COLO668 (cell line): ENCODE measurements around the gene MAP3K7.
"Not testable (repeated sequence)": the region's sequence is repeated elsewhere in the genome, so short reads cannot be mapped to it uniquely, and the experiment has no call there.

Experiments
- DNase-seq: peaks from one replicate; lab custom pipeline; 2025; ENCODE audit not compliant: unreplicated experiment; lab: John Stamatoyannopoulos, UW

The MAP3K7 gene

DNA sequence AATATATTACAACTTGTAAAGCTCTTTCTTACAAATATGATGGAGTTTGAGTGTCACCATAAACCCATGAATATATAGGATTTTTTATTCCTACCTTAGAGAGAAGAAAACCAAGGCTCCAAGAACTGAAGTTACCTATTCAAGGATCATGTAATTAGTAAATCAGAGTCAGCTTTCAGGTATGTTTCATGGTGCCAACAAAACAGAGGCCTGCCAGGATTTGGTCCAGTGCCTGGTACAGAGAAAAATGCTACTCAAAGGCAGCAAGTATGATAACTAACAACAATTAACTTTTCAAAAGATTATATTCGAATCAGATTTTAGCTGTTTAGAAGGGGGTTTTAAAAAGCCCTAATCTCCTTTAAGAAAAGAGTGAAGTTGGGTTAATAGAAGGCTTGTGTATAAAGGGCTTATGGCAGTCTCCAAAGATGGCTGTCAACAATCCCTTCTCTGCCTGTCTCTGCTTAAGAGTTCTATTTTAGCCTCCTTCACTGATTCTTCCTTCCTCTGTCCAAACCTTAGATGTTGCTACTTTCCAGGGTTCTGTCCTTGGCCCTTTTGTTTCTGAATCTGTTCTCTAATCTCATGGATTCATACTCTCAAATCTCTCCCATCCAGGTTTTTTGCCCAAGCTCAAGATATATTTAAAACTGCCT is 7.8 kb downstream of the MAP3K7 start:
- no peak for DNase-seq

DNA sequence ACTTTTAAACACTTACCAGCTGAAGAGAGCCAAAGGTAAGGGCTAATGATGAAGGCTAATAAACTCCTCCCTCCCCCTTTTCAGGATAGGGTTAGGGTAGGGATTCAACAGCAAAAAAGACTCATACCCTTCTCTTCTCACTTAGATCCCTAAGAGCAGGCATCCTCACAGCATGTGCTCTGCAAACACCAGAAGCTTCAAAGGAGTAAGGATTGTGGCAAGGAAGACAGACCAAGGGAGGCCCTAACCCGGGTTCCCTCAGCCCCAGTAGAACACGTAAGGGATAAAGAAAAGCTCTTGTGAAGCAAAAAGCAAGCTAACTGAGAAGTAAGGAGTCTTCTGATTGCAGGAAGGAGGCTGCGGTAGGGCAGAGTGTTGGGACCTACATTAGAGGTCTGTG is 11.6 kb downstream of the MAP3K7 start:
- DNase-seq, result no peak

DNA sequence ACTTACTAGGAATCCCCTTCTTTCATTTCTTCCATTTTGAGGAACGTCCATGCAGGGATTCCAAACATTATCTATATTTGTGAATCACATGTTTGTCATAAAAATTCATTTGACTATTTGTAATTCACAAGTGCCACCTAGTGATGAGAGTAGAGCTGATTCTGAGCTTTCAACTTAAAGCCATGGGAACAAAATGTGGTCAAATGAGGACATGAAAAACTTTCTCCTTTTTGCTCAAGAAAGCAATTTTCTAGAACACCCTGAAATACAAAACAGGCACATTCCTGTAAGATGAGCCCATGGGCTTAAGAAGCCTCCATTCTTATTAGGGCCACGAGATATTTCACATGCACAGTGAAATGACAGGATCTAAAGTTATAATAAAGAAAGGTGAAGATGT is 12.3 kb downstream of the MAP3K7 start:
- no peak for DNase-seq

DNA sequence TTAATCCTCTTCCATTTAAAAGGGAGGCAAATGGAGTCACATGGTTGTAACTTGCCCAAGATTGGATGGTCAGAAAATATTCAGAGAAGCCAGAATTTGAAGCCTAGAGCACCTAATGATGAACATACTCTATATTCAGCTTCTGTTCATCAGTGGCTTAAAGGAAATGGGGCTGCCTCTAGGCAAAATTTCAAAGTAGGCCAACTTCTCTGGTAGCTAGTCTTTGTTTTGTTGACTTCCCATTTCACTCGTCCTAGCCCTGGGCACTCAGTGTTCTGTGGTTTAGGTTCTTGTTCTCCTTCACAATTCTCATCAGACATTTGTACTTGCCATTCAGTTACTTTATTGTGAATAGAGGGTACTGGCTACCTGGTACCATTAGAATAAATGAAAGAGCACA is 13.2 kb downstream of the MAP3K7 start:
- DNase-seq, result no peak

DNA sequence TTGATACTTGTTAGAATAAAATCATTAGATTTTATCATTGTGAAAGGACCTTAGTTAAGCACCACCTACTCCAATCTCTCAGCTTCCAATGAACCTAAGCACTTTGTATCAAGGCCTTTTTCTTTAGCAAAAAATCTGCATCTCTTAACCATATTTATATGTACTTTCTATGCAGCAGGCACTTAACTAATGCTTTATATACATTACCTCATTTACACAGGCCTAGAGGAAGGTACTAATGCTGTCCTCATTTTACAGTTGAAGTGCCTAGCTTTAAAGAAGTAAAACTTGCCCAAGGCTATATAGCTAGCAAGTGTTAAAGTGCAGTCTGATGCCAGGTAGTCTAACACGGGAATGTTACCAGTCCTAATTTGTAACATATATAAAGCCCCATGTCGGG is 14.0 kb downstream of the MAP3K7 start:
- DNase-seq, result no peak

DNA sequence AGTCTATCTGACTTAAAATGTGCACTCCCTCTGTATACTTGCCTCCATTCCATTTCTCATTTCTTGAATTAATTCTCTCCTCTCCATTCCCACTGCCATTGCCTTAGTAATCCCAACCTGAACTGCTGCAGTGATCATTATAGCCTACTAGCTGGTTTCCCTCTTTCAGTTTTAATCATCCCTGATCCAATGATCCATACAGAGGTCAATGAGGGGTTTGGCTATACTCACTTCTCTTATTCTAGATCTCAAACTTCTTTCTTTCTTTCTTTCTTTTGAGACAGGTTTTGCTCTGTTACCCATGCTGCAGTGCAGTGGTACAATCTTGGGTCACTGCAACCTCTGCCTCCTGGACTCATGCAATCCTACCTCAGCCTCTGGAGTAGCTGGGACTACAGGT is 17.6 kb downstream of the MAP3K7 start:
- no peak for DNase-seq

DNA sequence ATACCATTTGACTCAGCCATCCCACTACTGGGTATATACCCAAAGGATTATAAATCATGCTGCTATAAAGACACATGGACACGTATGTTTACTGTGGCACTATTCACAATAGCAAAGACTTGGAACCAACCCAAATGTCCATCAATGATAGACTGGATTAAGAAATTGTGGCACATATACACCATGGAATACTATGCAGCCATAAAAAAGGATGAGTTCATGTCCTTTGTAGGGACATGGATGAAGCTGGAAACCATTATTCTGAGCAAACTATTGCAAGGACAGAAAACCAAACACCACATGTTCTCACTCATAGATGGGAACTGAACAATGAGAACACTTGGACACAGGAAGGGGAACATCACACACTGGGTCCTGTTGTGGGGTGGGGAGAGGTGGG is 19.2 kb downstream of the MAP3K7 start:
- not testable (repeated sequence) for DNase-seq

DNA sequence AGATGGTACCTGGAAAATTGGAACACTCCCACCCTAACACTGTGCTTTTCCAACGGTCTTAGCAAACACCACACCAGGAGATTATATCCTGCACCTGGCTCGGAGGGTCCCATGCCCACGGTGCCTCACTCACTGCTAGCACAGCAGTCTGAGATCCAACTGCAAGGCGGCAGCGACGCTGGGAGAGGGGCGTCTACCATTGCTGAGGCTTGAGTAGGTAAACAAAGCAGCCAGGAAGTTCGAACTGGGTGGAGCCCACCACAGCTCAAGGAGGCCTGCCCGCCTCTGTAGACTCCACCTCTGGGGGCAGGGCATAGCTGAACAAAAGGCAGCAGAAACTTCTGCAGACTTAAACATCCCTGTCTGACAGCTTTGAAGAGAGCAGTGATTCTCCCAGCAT is 24.5 kb downstream of the MAP3K7 start:
- not testable (repeated sequence) for DNase-seq

DNA sequence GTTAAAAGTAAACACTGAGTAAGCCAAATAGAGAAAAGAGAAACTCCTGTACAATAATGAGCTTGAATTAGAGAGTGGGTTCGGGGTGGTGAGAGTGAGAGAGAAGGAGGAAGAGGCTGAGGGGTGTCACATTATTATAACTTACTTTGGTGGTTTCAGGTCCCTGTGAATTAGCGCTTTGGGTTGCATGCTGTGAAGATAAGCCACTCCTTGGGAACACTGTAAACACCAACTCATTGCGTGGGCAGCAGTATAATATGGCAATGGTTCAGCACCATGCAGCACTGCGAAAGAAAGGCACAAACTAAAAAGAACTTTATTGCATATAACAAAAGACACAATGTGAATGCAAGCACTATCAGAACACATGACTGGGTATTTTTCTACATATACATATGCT is 26.9 kb downstream of the MAP3K7 start:
- DNase-seq, result no peak

DNA sequence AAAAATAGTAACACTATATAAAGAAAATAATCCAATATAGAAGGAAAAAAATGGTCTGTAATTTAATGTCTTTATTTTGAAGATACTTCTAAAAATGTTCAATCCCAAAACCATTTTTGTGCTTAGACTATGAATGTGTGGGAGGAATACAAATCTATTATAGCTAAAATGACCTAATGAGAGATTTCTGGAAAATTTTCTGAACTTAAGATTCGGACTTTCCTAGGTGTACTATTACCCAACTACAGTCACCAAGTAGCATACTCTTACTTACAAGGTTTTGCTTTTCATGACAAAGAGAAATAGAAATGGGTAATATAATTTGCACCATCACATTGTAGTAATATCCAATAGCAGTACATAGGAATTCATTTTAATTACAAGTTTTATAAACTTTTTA is 29.9 kb downstream of the MAP3K7 start:
- DNase-seq, result no peak

DNA sequence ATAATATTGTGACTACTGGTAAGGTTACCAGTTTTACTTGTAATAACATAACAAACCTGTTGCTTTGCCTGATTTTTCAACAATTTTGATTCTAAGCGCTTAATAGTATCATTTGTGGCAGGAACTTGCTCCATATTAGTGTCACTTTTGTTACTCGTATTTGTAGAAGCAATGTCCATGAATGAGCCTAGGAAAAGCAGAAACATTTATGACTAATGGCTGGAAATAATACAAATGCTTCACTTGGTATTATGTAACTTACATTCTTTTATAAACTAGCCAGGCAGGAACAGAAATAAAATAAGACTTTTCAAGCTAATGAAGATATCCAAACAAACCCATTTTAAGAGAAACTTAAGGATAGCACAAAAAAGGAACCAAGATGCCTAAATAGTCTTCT is 38.9 kb downstream of the MAP3K7 start:
- DNase-seq, result no peak

DNA sequence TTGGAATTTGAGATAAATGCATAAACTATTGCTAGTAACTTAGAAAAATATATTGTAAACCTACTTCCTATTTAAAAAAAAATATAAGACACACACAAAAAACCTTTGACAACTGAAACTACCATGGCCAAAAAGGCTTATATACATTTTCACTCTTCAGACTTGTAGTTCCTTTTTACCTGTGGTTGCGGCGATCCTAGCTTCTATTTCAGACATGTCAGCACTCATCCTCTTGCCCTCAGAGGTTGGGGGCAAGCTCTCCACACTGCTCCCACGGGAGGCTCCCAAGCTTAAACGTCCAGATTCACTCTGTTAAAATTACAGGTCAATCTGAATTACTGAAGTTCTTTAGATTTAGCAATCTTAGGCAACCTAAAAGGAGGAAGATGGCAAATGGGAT is 39.8 kb downstream of the MAP3K7 start:
- DNase-seq, result no peak

DNA sequence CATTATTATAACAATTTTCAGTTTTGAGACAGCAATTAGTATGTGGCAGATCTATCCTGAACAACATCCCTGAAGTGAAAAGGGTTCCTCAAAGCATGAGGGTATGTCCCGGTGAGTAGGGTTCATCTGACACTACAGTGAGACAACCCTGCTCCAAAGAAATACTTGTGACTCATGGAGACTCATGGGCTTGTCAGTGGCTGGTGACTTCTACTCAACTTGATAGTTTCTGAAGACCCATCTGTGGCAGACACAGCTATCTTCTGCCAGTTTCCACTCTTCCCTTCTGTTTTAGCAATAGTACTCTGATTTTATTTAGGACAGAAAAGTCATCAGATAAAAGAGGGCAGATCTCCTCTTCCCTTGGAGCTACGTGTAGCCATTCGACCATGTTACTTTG is 41.4 kb downstream of the MAP3K7 start:
- DNase-seq, result no peak

DNA sequence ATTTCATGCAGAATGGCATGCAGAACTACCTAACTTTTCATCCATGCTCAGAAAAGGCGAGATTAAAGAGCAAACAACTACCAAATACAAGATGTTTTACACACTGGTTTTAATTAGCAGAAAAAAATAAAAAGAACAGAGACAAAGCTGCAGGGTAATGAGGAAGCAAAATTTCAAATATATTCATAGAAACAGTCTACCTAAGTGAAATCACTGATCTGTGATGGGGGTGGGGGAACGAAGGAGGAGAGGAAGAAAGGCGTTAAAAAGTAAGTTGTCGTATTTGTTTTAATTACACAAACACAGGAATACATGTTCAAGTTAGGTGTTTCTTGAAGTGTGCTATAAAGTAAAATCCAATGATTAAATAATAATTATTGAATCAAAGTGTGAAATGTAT is 42.1 kb downstream of the MAP3K7 start:
- DNase-seq, result no peak

DNA sequence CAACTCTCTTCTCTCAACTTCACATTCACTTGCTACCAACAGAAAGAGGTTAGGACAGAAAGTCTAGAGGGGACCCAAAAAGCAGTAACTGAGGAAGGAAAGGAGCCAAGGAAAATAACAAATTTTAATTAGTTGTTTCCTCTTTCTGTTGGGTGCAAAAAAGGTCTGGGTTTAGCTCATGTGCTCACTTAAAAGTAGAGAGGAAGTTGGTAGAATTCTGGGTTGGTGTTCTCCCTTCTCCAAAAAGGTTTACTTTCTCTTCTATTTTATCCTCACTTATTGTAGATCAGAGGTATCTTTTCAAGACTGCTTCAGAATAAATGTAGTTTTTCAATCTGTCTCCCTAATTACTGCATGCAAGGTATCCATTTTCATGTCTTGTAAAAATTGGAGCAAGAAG is 42.8 kb downstream of the MAP3K7 start:
- no peak for DNase-seq

DNA sequence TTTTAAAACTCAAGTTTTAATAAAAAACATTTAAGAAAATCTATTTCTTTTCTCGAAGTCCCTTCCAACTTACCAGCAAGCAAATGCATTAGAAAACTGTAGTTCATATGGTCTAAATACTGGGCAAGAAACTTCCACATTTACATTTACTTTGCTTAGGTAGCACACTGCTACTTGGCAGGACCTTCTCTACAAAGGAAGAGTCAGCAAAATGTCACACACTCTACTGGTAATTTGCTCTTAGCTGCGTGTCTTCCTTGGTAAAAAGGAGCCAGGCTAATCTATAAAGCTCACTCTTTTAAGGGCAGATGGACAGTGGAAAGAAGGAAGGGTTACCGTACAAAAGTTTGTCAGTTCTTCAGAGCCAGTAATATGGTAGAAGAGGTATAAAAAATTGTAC is 45.7 kb downstream of the MAP3K7 start:
- no peak for DNase-seq

DNA sequence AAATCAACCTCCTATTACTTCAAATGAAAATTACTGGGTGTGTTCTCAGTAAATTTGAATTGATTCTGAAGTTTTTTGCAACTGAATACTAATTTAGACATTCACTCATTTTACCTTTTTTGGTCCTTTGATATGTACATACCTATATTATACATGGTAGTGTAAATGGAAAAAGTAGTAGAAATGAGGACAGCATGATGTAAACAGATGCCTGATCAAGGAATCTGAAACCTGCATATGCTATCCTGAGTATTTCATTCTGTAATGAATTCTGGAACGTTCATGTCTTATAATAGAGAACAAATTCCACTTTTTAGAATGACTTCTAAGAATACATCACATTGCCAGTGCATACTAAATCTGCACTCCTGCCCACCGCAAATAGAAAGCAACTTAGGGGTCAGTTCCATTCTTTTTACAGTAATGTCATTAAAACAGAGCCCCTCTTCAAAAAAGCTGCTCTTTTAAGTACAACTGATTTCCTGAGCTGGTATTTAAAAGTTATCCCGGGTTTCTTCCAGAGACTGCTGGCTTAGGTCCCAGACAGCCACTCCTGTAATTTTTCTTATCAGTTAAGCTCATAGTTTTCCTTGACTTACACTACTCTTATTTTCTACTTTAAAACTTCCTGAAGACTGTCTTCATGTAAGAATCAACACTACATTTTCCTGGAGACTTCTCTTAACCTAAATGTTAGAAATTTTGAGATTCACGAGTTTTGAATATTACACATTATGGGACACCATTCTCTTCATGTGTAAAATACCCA is 48.4 kb downstream of the MAP3K7 start:
- no peak for DNase-seq

DNA sequence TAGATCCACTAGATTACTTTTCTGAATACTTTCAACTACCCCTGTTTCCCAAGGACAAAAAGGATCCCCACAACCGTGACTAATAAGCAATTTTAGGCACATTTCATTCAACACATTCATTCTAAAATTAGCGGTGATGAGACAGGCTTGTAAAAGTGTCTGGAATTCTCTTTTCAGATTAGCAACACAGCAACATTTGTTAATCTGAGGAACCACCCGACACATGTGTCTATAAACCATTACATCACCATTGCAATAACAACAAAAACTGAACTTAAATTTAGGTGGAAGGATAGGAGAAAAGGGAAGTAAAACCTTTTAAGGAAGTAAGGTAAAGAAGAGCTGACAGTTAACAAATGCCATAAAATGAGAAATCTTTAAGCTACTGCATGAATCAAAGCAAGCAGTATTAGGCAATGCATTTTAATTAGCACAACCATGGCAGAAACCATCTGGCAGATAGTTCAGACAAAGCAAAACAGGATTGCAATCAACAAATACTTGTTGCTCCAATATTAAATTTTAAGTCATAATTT is 49.1 kb downstream of the MAP3K7 start:
- DNase-seq, result no peak

DNA sequence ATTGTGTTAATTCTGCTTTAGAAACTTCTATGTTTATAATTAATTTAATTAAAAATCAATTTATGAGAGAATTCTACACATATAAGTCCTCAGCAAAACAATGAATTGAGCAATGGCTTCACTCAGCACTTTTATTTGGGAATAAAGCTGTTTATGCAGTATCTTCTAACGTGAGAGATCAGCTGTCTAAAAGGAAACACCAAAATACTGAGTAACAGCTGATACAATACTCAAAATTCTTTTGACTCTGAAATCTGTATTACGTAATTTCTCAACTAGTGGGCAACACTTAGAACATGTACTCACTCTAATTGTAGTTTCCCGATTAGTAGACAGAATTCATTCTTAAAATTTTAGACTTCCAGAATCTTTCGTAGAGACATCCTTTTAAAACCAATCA is 49.8 kb downstream of the MAP3K7 start:
- no peak for DNase-seq

DNA sequence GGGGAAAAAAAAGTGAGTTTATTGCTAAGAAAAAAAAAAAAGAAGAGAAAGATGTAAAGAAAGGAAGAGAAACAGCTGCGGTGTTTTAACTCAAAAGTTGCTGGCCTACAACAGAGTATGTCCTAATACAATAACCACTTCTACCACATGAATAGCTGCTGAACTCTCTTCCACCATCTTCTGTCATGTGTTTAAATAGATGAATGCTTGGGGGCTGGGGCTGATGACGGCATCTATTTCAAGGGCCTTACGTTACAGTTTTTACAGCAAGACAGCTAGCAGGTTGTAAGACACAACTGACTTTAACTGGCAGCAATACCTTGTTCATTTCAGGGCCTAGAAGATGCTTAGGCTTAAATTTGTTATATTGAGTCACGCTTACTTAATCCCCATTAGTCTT is 50.4 kb downstream of the MAP3K7 start:
- DNase-seq, result no peak

DNA sequence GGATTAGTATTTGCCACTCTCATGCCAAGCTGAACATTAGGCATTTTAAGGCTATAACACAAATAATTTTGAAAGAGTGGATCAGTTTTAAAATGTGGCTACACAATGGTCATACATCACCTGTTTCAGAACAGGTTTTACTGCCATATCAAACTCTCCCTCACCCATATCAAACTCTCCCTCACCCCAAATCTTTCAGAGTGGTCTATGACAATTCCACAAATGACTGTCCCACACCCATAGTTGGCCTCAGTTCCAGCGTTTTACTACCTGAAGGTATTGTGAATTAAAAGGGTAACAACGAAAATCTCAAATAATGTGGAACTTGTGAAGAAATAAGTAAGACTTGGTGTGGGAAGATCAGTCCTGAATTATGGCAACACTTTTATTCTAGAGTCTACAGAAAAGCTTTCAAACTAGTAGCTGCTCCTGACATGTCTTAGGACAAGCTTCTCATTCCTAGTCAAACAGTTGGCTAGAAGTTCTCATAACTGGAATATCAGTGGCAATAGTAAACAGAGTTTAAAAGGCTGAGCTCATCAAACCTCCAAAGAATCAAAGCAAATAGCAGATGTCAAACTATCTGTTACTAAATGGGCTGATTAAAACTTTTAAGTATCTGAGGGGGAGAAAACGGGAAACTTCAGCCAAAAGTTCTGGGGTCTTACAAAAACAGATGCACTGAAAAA is 52.4 kb downstream of the MAP3K7 start:
- DNase-seq, result no peak
